Endodermal cell (in vitro differentiated cells): ENCODE results near the gene NDFIP2. TPM values are rescaled to one million over a fixed set of nuclear protein-coding genes. Genes with fewer than 3 reads are reported as not detected.

Experiments used
- DNase-seq: peaks from one replicate; pipeline ENCODE4 v3.0.0-alpha.2; 2017
- H3K27ac ChIP-seq: 2 replicates; pipeline ENCODE4 v1.5.1; 2013; ENCODE audit warnings: mild to moderate bottlenecking, low read depth, low read length, moderate library complexity
- H3K27me3 ChIP-seq: 2 replicates; pipeline ENCODE4 v1.6.1; 2013; ENCODE audit warnings: mild to moderate bottlenecking, low read length, moderate library complexity; ENCODE audit not compliant: insufficient read depth, control insufficient read depth, poor library complexity, severe bottlenecking
- H3K36me3 ChIP-seq: 2 replicates; pipeline ENCODE4 v1.7.0; 2013; ENCODE audit warnings: mild to moderate bottlenecking, low read length, moderate library complexity; ENCODE audit not compliant: control insufficient read depth, insufficient read depth
- H3K4me1 ChIP-seq: one replicate; pipeline ENCODE4 v1.7.0; 2013; ENCODE audit warnings: low read length; ENCODE audit not compliant: control insufficient read depth, insufficient read depth
- H3K4me3 ChIP-seq: 2 replicates; pipeline ENCODE4 v1.5.1; 2013; ENCODE audit warnings: mild to moderate bottlenecking, low read length, moderate library complexity
- H3K9ac ChIP-seq: 2 replicates; pipeline ENCODE4 v1.6.1; 2013; ENCODE audit warnings: mild to moderate bottlenecking, low read length, moderate library complexity; ENCODE audit not compliant: poor library complexity, severe bottlenecking; ENCODE audit errors: extremely low read depth
- H3K9me3 ChIP-seq: 2 replicates; pipeline ENCODE4 v1.6.1; 2013; ENCODE audit warnings: mild to moderate bottlenecking, low read length, moderate library complexity; ENCODE audit not compliant: control insufficient read depth
- H3K27ac Mint-ChIP-seq: 2 replicates; pipeline ENCODE4 v1.8.0; 2020; ENCODE audit warnings: mixed read lengths
- H3K27me3 Mint-ChIP-seq: 2 replicates; pipeline ENCODE4 v1.8.0; 2021; ENCODE audit warnings: mild to moderate bottlenecking, mixed read lengths; ENCODE audit not compliant: insufficient read depth
- H3K36me3 Mint-ChIP-seq: 2 replicates; pipeline ENCODE4 v1.8.0; 2020; ENCODE audit warnings: low read depth, mixed read lengths
- H3K4me1 Mint-ChIP-seq: 2 replicates; pipeline ENCODE4 v1.8.0; 2020; ENCODE audit warnings: mixed read lengths
- H3K4me3 Mint-ChIP-seq: 2 replicates; pipeline ENCODE4 v1.8.0; 2020; ENCODE audit warnings: mild to moderate bottlenecking, moderate library complexity, mixed read lengths
- H3K9me3 Mint-ChIP-seq: 2 replicates; pipeline ENCODE4 v1.8.0; 2020; ENCODE audit warnings: mild to moderate bottlenecking, mixed read lengths
- CTCF ChIP-seq: fragments of 200-600 bp; sonication (generic); conservative IDR thresholded peaks from 2 replicates; pipeline ENCODE4 v1.5.0; 2021; ENCODE audit warnings: antibody characterized with exemption, mild to moderate bottlenecking
- WGBS, 2 experiments: methylation state at CpG; one replicate each; pipeline versions ENCODE4 v1.1.5 to v1.1.7; 2013; ENCODE audit warnings: missing lambda C conversion rate in 2 of 2, mixed read lengths in 1 of 2; ENCODE audit not compliant: insufficient coverage in 1 of 2, insufficient read length in 1 of 2; 5-methylcytosine and 5-hydroxymethylcytosine counted together
- total RNA-seq, 2 donors: library from RNA; stranded (reverse); fragmentation: NEBNext Ultra II Directional in 1 of 2; extraction: Animal tissue kit (Norgen Biotek cat#: 25700) in 1 of 2; gene quantifications; 2 replicates in 1 of 2; 3 replicates in 1 of 2; pipeline ENCODE4 v1.2.1, GENCODE V29; 2021

The NDFIP2 gene
- total RNA-seq, 2 donors from 2014 or later = 27.9 to 29.2 TPM

GRCh38 chr13:79445968-79446645, 34.8 kb upstream of the NDFIP2 start:
- H3K36me3 ChIP-seq = no peaks in the 10 kb centered on the region
- Mint-ChIP-seq H3K27ac (no peak overlapping the region), H3K36me3 (no peaks in the 10 kb centered on the region), H3K4me1 (peaks cover 23% of the 10 kb centered on the region), H3K9me3 (no peaks in the 10 kb centered on the region), H3K4me3 (no peak overlapping the region), H3K27me3 (peaks cover 58% of the 10 kb centered on the region)
- no peaks in the 10 kb centered on the region for H3K4me1 ChIP-seq
- no peak overlapping the region for H3K9ac ChIP-seq
- whole genome bisulfite sequencing, 2 experiments = 81 to 90% methylated on average over 7 to 11 of the region's 11 CpGs
- peak; percentile 80 for DNase-seq
- peak; percentile 46 for TF ChIP-seq CTCF
- H3K4me3 ChIP-seq = no peak overlapping the region
- H3K27me3 ChIP-seq = peaks cover 9% of the 10 kb centered on the region
- no peaks in the 10 kb centered on the region for H3K9me3 ChIP-seq
- no peak overlapping the region for H3K27ac ChIP-seq

DNA sequence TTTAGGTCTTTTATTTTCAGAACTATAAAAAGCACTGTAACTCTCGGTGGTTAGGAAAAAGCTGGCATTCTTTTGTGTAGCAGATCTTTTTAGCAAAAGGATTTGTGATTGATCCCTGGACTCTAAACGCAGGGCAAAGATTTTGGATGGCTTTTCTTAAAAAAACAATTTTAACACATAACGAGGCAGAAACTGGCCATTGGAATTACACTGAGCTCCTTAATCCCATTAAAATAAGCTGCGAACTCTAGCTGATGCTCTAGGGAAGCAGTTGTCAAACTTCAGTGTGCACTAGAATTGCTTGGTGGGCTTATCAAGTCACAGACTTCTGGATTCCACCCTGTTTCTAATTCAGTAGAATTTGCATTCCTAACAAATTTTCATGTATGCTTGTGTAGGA, 33.8 kb upstream of the NDFIP2 start:
- H3K27me3 ChIP-seq = peaks cover 11% of the 10 kb centered on the region
- H3K4me1 ChIP-seq = no peaks in the 10 kb centered on the region
- no peak overlapping the region for H3K27ac Mint-ChIP-seq
- no peaks in the 10 kb centered on the region for H3K36me3 Mint-ChIP-seq
- WGBS, 2 experiments = 75 to 94% methylated on average over 4 of the region's 4 CpGs
- no peak overlapping the region for H3K9ac ChIP-seq
- no peak overlapping the region for H3K4me3 ChIP-seq
- no peak for DNase-seq
- H3K4me3 Mint-ChIP-seq = no peak overlapping the region
- H3K9me3 Mint-ChIP-seq = no peaks in the 10 kb centered on the region
- peaks cover 18% of the 10 kb centered on the region for H3K4me1 Mint-ChIP-seq
- no peaks in the 10 kb centered on the region for H3K9me3 ChIP-seq
- no peak for TF ChIP-seq CTCF
- no peak overlapping the region for H3K27ac ChIP-seq
- no peaks in the 10 kb centered on the region for H3K36me3 ChIP-seq
- peaks cover 59% of the 10 kb centered on the region for H3K27me3 Mint-ChIP-seq

DNA sequence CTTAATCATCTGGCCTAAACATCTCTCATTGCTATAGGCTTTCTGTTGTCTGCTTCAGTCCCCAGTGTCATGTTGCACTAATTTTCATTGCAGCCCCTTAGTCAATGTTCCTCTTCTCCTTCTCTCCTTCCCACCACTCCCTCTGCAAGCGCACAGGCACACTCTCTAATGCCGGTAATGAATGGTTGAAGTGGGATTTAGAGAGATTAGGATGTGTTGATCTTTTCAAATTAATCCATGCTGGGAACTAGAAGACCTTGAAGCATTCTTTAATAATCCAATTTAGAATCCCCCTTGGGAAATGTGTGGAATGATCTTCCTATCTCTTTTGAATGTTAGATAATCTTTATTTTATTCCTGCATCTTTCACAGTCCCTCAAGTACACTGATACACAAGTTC, 33.2 kb upstream of the NDFIP2 start:
- Histone ChIP-seq H3K9me3 (no peaks in the 10 kb centered on the region), H3K36me3 (no peaks in the 10 kb centered on the region), H3K27me3 (peaks cover 17% of the 10 kb centered on the region), H3K4me3 (no peak overlapping the region), H3K9ac (no peak overlapping the region), H3K4me1 (no peaks in the 10 kb centered on the region), H3K27ac (no peak overlapping the region)
- no peak for DNase-seq
- H3K9me3 Mint-ChIP-seq = no peaks in the 10 kb centered on the region
- no peak overlapping the region for H3K4me3 Mint-ChIP-seq
- no peak overlapping the region for H3K27ac Mint-ChIP-seq
- H3K4me1 Mint-ChIP-seq = peaks cover 18% of the 10 kb centered on the region
- peaks cover 63% of the 10 kb centered on the region for H3K27me3 Mint-ChIP-seq
- WGBS, 2 experiments = no CpG with 5 or more reads among the region's 2 CpGs
- H3K36me3 Mint-ChIP-seq = no peaks in the 10 kb centered on the region
- TF ChIP-seq CTCF = no peak
